Progenitor cell of endocrine pancreas (in vitro differentiated cells): Measurements from ENCODE around the gene SPATA3. TPM values are rescaled to one million over a fixed set of nuclear protein-coding genes. Genes with fewer than 3 reads are reported as not detected.

Source experiments
- DNase-seq: peaks from one replicate; pipeline ENCODE4 v3.0.0; 2021; ENCODE audit warnings: low spot score; ENCODE audit not compliant: unreplicated experiment
- H3K27ac Mint-ChIP-seq: 2 replicates; pipeline ENCODE4 v1.8.0; 2021; ENCODE audit warnings: mild to moderate bottlenecking, moderate library complexity, mixed read lengths
- H3K27me3 Mint-ChIP-seq: 2 replicates; pipeline ENCODE4 v1.8.0; 2021; ENCODE audit warnings: mixed read lengths
- H3K36me3 Mint-ChIP-seq: 2 replicates; pipeline ENCODE4 v1.8.0; 2022; ENCODE audit warnings: mixed read lengths; ENCODE audit not compliant: insufficient read depth
- H3K4me1 Mint-ChIP-seq: 2 replicates; pipeline ENCODE4 v1.8.0; 2021; ENCODE audit warnings: low read depth, mixed read lengths
- H3K4me3 Mint-ChIP-seq: 2 replicates; pipeline ENCODE4 v1.8.0; 2021; ENCODE audit warnings: low read depth, mild to moderate bottlenecking, moderate library complexity, mixed read lengths
- H3K9me3 Mint-ChIP-seq: 2 replicates; pipeline ENCODE4 v1.8.0; 2021; ENCODE audit warnings: low read depth, mixed read lengths
- total RNA-seq: library from RNA; stranded (reverse); gene quantifications from 2 replicates; pipeline ENCODE4 v1.2.1, GENCODE V29; 2021
- TF ChIP-seq, protein P1 (sequence below): fragments of 200-600 bp; sonication (generic); IDR thresholded peaks from one replicate; pipeline ENCODE4 v1.5.0; 2021; ENCODE audit warnings: antibody characterized with exemption, mild to moderate bottlenecking; ENCODE audit not compliant: unreplicated experiment

The SPATA3 gene
- total RNA-seq, 1 donor from 2014 or later, result not detected

DNA sequence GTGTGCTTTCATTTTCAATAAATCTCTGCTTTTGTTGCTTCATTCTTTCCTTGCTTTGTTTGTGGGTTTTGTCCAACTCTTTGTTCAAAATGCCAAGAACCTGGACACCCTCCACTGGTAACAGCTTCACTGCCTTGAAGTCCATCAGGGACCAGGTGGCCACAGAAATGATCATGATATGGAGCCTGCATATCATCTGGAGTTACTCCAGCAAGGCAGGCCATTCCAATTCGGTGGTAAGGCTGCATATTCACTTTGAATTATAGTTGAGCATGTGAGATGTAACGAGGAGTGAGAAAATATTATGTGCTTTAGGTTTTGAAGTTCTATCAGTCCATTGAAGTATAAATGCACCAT, 26.3 kb upstream of the SPATA3 start:
- Mint-ChIP-seq H3K27me3 (no peaks in the 10 kb centered on the region), H3K4me1 (no peaks in the 10 kb centered on the region), H3K27ac (no peak overlapping the region), H3K4me3 (no peak overlapping the region), H3K9me3 (no peaks in the 10 kb centered on the region), H3K36me3 (no peaks in the 10 kb centered on the region)
- no peak for DNase-seq
- TF ChIP-seq, protein P1, sequence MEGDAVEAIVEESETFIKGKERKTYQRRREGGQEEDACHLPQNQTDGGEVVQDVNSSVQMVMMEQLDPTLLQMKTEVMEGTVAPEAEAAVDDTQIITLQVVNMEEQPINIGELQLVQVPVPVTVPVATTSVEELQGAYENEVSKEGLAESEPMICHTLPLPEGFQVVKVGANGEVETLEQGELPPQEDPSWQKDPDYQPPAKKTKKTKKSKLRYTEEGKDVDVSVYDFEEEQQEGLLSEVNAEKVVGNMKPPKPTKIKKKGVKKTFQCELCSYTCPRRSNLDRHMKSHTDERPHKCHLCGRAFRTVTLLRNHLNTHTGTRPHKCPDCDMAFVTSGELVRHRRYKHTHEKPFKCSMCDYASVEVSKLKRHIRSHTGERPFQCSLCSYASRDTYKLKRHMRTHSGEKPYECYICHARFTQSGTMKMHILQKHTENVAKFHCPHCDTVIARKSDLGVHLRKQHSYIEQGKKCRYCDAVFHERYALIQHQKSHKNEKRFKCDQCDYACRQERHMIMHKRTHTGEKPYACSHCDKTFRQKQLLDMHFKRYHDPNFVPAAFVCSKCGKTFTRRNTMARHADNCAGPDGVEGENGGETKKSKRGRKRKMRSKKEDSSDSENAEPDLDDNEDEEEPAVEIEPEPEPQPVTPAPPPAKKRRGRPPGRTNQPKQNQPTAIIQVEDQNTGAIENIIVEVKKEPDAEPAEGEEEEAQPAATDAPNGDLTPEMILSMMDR, result no peak

DNA sequence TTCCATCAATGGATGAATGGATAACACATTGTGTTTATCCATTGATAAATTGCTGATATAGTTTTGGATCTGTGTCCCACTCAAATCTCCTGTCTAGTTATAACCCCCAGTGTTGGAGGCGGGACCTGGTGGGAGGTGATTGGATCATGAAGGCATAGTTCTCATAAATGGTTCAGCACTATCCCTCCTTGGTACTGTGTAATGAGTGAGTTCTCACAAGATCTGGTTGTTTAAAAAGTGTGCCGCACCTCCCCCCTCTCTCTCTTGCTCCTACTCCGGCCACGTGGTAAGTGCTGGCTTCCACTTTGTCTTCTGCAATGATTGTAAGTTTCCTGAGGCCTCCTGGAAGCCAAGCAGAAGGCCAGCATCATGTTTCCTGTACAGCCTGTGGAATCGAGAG, 23.9 kb upstream of the SPATA3 start:
- Mint-ChIP-seq H3K9me3 (no peaks in the 10 kb centered on the region), H3K27me3 (no peaks in the 10 kb centered on the region), H3K36me3 (no peaks in the 10 kb centered on the region), H3K4me1 (no peaks in the 10 kb centered on the region), H3K4me3 (no peak overlapping the region), H3K27ac (peak overlapping the region; percentile 40)
- DNase-seq, result no peak
- TF ChIP-seq, protein P1, result no peak

DNA sequence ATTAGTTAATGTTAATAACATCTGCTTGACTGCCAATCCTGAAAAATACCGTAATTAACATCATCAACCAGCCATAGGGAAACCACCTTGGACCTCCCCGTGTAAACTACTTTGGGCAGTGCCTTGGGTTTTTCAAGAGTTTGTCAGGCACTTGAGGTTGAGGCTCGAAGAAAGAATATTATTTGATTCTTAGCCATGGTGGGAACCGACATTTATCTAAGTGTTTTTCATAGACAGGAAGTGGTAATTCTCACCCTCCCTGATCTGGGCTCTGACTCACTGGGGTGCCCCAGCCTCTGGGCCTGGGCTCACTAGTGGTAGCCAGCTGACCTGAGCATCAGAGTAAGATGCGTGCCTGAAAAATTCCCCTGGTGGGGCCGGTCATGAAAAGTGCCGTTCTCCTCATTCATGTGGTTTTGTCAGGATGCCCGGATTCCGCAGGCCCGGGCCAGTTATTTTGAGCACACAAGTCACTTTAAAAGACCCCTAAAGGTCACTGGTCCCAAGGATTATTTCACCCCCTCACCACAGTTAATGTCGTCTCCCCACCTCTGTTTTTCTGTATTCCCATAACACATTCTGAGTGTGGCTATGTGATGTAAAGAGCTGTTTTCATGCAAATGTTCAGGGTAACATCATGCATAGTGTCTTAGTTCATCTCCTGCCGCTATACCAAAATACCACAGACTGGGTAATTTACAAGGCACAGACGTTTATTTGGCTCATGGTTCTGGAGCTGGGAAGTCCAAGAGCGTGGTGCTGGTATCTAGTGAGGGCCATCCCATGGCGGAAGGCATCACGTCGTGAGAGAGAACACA, 21.6 kb upstream of the SPATA3 start:
- DNase-seq, result no peak
- Mint-ChIP-seq H3K36me3 (no peaks in the 10 kb centered on the region), H3K27me3 (no peaks in the 10 kb centered on the region), H3K4me1 (no peaks in the 10 kb centered on the region), H3K27ac (peak overlapping the region; percentile 37), H3K4me3 (no peak overlapping the region), H3K9me3 (no peaks in the 10 kb centered on the region)
- TF ChIP-seq, protein P1, result no peak

DNA sequence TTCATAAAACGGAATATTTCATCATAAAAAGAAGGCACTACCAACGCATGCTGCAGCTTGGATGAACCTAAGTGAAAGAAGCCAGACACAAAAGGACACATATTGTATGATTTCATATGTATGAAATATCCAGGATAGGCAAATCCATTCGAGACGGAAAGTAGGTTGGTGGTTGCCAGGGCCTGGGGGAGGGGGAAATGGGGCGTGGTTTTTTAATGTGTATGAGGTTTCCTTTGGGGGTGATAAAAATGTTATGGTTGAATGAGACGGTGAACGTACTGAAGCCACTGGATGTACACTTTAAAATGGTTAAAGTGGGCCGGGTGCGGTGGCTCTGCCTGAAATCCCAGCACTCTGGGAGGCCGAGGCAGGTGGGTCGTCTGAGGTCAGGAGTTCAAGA, 20.0 kb upstream of the SPATA3 start:
- H3K27ac Mint-ChIP-seq, result no peak overlapping the region
- no peaks in the 10 kb centered on the region for H3K4me1 Mint-ChIP-seq
- DNase-seq, result no peak
- no peaks in the 10 kb centered on the region for H3K27me3 Mint-ChIP-seq
- no peak overlapping the region for H3K4me3 Mint-ChIP-seq
- no peaks in the 10 kb centered on the region for H3K36me3 Mint-ChIP-seq
- TF ChIP-seq, protein P1, result no peak
- H3K9me3 Mint-ChIP-seq, result no peaks in the 10 kb centered on the region

DNA sequence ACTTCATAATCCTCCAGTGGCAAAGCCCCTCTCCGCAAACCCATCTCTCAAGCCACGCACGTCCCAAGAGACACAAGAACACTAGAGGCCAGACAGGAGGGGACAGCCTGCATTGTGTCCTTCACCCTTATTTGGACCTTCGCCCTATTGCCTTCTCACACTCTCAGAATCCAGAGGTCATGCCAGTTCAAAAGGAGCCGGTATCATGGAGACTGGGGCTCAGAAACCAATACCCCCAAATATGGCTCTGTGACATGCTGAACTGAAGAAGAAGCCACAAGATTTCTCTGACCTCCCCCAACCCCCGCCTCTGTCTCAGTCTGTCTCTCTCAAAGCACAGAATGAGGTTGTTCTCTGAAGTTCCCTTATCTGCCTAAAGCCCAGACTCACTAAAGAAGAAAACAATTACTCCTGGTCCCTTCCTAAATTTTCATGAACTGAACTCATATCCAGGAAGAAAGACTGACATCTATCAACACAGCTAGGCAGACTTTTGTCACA, 19.2 kb upstream of the SPATA3 start:
- Mint-ChIP-seq H3K4me1 (no peaks in the 10 kb centered on the region), H3K9me3 (no peaks in the 10 kb centered on the region), H3K27me3 (no peaks in the 10 kb centered on the region), H3K27ac (peak overlapping the region; percentile 16), H3K36me3 (no peaks in the 10 kb centered on the region), H3K4me3 (no peak overlapping the region)
- no peak for DNase-seq
- TF ChIP-seq, protein P1, result no peak
